H9 (cell line): Measurements from ENCODE around the gene MEPE. TPM values are rescaled to one million over a fixed set of nuclear protein-coding genes. Genes with fewer than 3 reads are reported as not detected.

Source experiments
- DNase-seq: peaks from one replicate; pipeline ENCODE4 v3.0.0-alpha.2; 2017
- H2AFZ ChIP-seq: one replicate; pipeline ENCODE4 v1.6.1; 2013; ENCODE audit warnings: mild to moderate bottlenecking, low read length, control low read depth, moderate library complexity
- H2AK5ac ChIP-seq: 2 replicates; pipeline ENCODE4 v1.6.1; 2013; ENCODE audit warnings: low read length, control low read depth, mixed read lengths; ENCODE audit not compliant: insufficient read length
- H2BK120ac ChIP-seq: one replicate; pipeline ENCODE4 v1.6.1; 2013; ENCODE audit warnings: low read depth, mild to moderate bottlenecking, low read length, control low read depth, inconsistent platforms; ENCODE audit not compliant: poor library complexity, severe bottlenecking
- H2BK12ac ChIP-seq: 2 replicates; pipeline ENCODE4 v1.6.1; 2013; ENCODE audit warnings: low read length, control low read depth, mixed read lengths, low read depth; ENCODE audit not compliant: insufficient read length
- H2BK15ac ChIP-seq: 2 replicates; pipeline ENCODE4 v1.6.1; 2013; ENCODE audit warnings: low read depth, low read length, control low read depth
- H2BK20ac ChIP-seq: one replicate; pipeline ENCODE4 v1.6.1; 2013; ENCODE audit warnings: low read depth, mild to moderate bottlenecking, low read length, control low read depth, inconsistent platforms; ENCODE audit not compliant: poor library complexity, severe bottlenecking
- H2BK5ac ChIP-seq: 2 replicates; pipeline ENCODE4 v1.6.1; 2013; ENCODE audit warnings: low read length, control low read depth, mixed read lengths; ENCODE audit not compliant: insufficient read length
- H3K14ac ChIP-seq: 2 replicates; pipeline ENCODE4 v1.6.1; 2013; ENCODE audit warnings: low read length, control low read depth; ENCODE audit not compliant: insufficient read depth
- H3K18ac ChIP-seq: 2 replicates; pipeline ENCODE4 v1.6.1; 2013; ENCODE audit warnings: low read depth, mild to moderate bottlenecking, mixed read lengths, low read length, control low read depth; ENCODE audit not compliant: insufficient read length
- H3K23ac ChIP-seq: 2 replicates; pipeline ENCODE4 v1.6.1; 2013; ENCODE audit warnings: low read length, control low read depth, mixed read lengths, low read depth; ENCODE audit not compliant: insufficient read length
- H3K23me2 ChIP-seq: 2 replicates; pipeline ENCODE4 v1.6.1; 2013; ENCODE audit warnings: low read depth, mild to moderate bottlenecking, mixed read lengths, low read length, control low read depth; ENCODE audit not compliant: insufficient read length, poor library complexity, severe bottlenecking
- H3K27ac ChIP-seq: 2 replicates; pipeline ENCODE4 v1.5.1; 2013; ENCODE audit warnings: low read length, control low read depth, mixed read lengths, low read depth; ENCODE audit not compliant: insufficient read length
- H3K27me3 ChIP-seq: 2 replicates; pipeline ENCODE4 v1.6.1; 2013; ENCODE audit warnings: low read length, control low read depth, inconsistent platforms; ENCODE audit not compliant: insufficient read depth
- H3K4ac ChIP-seq: 2 replicates; pipeline ENCODE4 v1.6.1; 2013; ENCODE audit warnings: low read depth, mild to moderate bottlenecking, control low read depth, inconsistent platforms, low read length, moderate library complexity
- H3K4me1 ChIP-seq: 2 replicates; pipeline ENCODE4 v1.6.1; 2013; ENCODE audit warnings: low read length, control low read depth, inconsistent platforms; ENCODE audit not compliant: insufficient read depth
- H3K4me2 ChIP-seq: 2 replicates; pipeline ENCODE4 v1.6.1; 2013; ENCODE audit warnings: low read length, control low read depth, mixed read lengths; ENCODE audit not compliant: insufficient read length, insufficient read depth
- H3K56ac ChIP-seq: 2 replicates; pipeline ENCODE4 v1.6.1; 2013; ENCODE audit warnings: low read depth, mild to moderate bottlenecking, mixed read lengths, low read length, control low read depth; ENCODE audit not compliant: insufficient read length
- H3K79me1 ChIP-seq: 2 replicates; pipeline ENCODE4 v1.6.1; 2013; ENCODE audit warnings: low read depth, mild to moderate bottlenecking, moderate library complexity, low read length, control low read depth, inconsistent platforms; ENCODE audit not compliant: insufficient read depth, poor library complexity, severe bottlenecking
- H3K79me2 ChIP-seq: 2 replicates; pipeline ENCODE4 v1.6.1; 2013; ENCODE audit warnings: low read length, control low read depth, inconsistent platforms; ENCODE audit not compliant: insufficient read depth
- H3K9ac ChIP-seq: 2 replicates; pipeline ENCODE4 v1.6.1; 2013; ENCODE audit warnings: low read length, control low read depth, mixed read lengths; ENCODE audit not compliant: insufficient read length; ENCODE audit errors: extremely low read depth
- H3K9me3 ChIP-seq: one replicate; pipeline ENCODE4 v1.6.1; 2013; ENCODE audit warnings: low read depth, low read length, inconsistent platforms; ENCODE audit not compliant: control insufficient read depth
- H3T11ph ChIP-seq: one replicate; pipeline ENCODE4 v1.6.1; 2013; ENCODE audit warnings: mild to moderate bottlenecking, low read length, control low read depth, inconsistent platforms
- H4K20me1 ChIP-seq: one replicate; pipeline ENCODE4 v1.6.1; 2013; ENCODE audit not compliant: control insufficient read depth, insufficient read length, insufficient read depth
- H4K5ac ChIP-seq: 2 replicates; pipeline ENCODE4 v1.6.1; 2013; ENCODE audit warnings: low read depth, mild to moderate bottlenecking, mixed read lengths, low read length, control low read depth; ENCODE audit not compliant: insufficient read length
- H4K8ac ChIP-seq: replicated peaks from 2 replicates; pipeline ENCODE4 v1.6.1; 2013; ENCODE audit warnings: low read length, control low read depth, mixed read lengths, low read depth; ENCODE audit not compliant: insufficient read length
- H4K91ac ChIP-seq: 2 replicates; pipeline ENCODE4 v1.6.1; 2013; ENCODE audit warnings: low read depth, mild to moderate bottlenecking, moderate library complexity, mixed read lengths, low read length, control low read depth; ENCODE audit not compliant: insufficient read length
- H3K27ac Mint-ChIP-seq, 3 experiments: 2 replicates in 2 of 3; 3 replicates in 1 of 3; pipeline ENCODE4 v1.8.0; 2020 to 2021; ENCODE audit warnings: mixed read lengths in 3 of 3, mild to moderate bottlenecking in 1 of 3, moderate library complexity in 1 of 3
- H3K27me3 Mint-ChIP-seq: 2 replicates; pipeline ENCODE4 v1.8.0; 2021; ENCODE audit warnings: low read depth, mild to moderate bottlenecking, moderate library complexity, mixed read lengths
- H3K36me3 Mint-ChIP-seq, 3 experiments: 2 replicates in 2 of 3; 3 replicates in 1 of 3; pipeline ENCODE4 v1.8.0; 2020 to 2021; ENCODE audit warnings: low read depth in 3 of 3, mixed read lengths in 3 of 3; ENCODE audit not compliant: insufficient read depth in 1 of 3
- H3K4me1 Mint-ChIP-seq, 2 experiments: 2 replicates each; pipeline ENCODE4 v1.8.0; 2020; ENCODE audit warnings: mixed read lengths in 2 of 2
- H3K4me3 Mint-ChIP-seq, 2 experiments: 2 replicates in 1 of 2; 3 replicates in 1 of 2; pipeline ENCODE4 v1.8.0; 2020 to 2021; ENCODE audit warnings: mild to moderate bottlenecking in 2 of 2, mixed read lengths in 2 of 2, moderate library complexity in 1 of 2
- H3K9me3 Mint-ChIP-seq, 2 experiments: 2 replicates in 1 of 2; 3 replicates in 1 of 2; pipeline ENCODE4 v1.8.0; 2020; ENCODE audit warnings: mild to moderate bottlenecking in 2 of 2, mixed read lengths in 2 of 2, moderate library complexity in 1 of 2
- CTCF ChIP-seq: fragments of 200-600 bp; sonication (generic); conservative IDR thresholded peaks from 3 replicates; pipeline ENCODE4 v1.8.0; 2021; ENCODE audit warnings: antibody characterized with exemption, mild to moderate bottlenecking
- WGBS: extraction: QIAGEN DNeasy Blood & Tissue Kit; methylation state at CpG from one replicate; pipeline ENCODE4 v1.1.7; 2013; ENCODE audit warnings: missing lambda C conversion rate, low lambda C conversion rate, mixed read lengths; ENCODE audit not compliant: insufficient read length; ENCODE audit errors: extremely low coverage; 5-methylcytosine and 5-hydroxymethylcytosine counted together
- total RNA-seq: library from RNA; stranded (reverse); gene quantifications from 2 replicates; pipeline ENCODE4 v1.2.1, GENCODE V29; 2021

Gene MEPE
- total RNA-seq, 1 experiment from 2014 or later = not detected

GRCh38 chr4:87824352-87824751, 8.4 kb upstream of the MEPE start:
- H3K27ac Mint-ChIP-seq = no peak overlapping the region
- H2BK5ac ChIP-seq = no peak overlapping the region
- no peak overlapping the region for H4K91ac ChIP-seq
- no peak overlapping the region for H2BK120ac ChIP-seq
- no peak overlapping the region for H3K23ac ChIP-seq
- H3K18ac ChIP-seq = no peak overlapping the region
- H3K4me1 ChIP-seq = no peaks in the 10 kb centered on the region
- no peak for TF ChIP-seq CTCF
- no peaks in the 10 kb centered on the region for H3K27me3 ChIP-seq
- no peak overlapping the region for H3K4me3 Mint-ChIP-seq
- no peaks in the 10 kb centered on the region for H4K20me1 ChIP-seq
- H3T11ph ChIP-seq = no peak overlapping the region
- no peaks in the 10 kb centered on the region for H3K79me1 ChIP-seq
- DNase-seq = no peak
- no peak overlapping the region for H4K8ac ChIP-seq
- H3K79me2 ChIP-seq = no peaks in the 10 kb centered on the region
- peaks cover 0 to 11% of the 10 kb centered on the region in 2 experiments; a peak in 3 of 5 replicates for H3K9me3 Mint-ChIP-seq
- no peak overlapping the region for H2AK5ac ChIP-seq
- no peak overlapping the region for H3K9ac ChIP-seq
- no peak overlapping the region for H4K5ac ChIP-seq
- H2BK20ac ChIP-seq = no peak overlapping the region
- H2BK12ac ChIP-seq = no peak overlapping the region
- H3K4me1 Mint-ChIP-seq = peaks cover 9 to 14% of the 10 kb centered on the region in 2 experiments
- H3K56ac ChIP-seq = no peak overlapping the region
- no peak overlapping the region for H3K4ac ChIP-seq
- H3K36me3 Mint-ChIP-seq = peaks cover 0 to 15% (median 5%) of the 10 kb centered on the region in 3 experiments; a peak in 5 of 7 replicates
- H3K9me3 ChIP-seq = no peaks in the 10 kb centered on the region
- no peaks in the 10 kb centered on the region for H3K27me3 Mint-ChIP-seq
- no peak overlapping the region for H3K4me2 ChIP-seq
- no peak overlapping the region for H3K27ac ChIP-seq
- no peak overlapping the region for H3K14ac ChIP-seq
- no CpG with 5 or more reads among the region's 1 CpG for WGBS
- no peaks in the 10 kb centered on the region for H3K23me2 ChIP-seq
- H2BK15ac ChIP-seq = no peak overlapping the region
- no peak overlapping the region for H2AFZ ChIP-seq
